Measurements from ENCODE around the gene FAM234A. TPM values are rescaled to one million over a fixed set of nuclear protein-coding genes. Genes with fewer than 3 reads are reported as not detected.
A peak's percentile ranks its signal among the peaks of the same experiment; 100 is the strongest.
"Not testable (repeated sequence)": the region's sequence is repeated elsewhere in the genome, so short reads cannot be mapped to it uniquely, and the experiment has no call there.

Gene FAM234A
- total RNA-seq, 6 experiments from 2014 or later: 83.6 to 113 (median 87.7) TPM

- H3K27me3 Mint-ChIP-seq (ENCODE audit: insufficient read depth): no peaks in the 10 kb centered on the region
- H3K36me3 Mint-ChIP-seq (ENCODE audit: low read depth): peaks cover 28% of the 10 kb centered on the region
- H3K4me3 Mint-ChIP-seq: peak overlapping the region; percentile 94
- H3K27ac Mint-ChIP-seq: peak overlapping the region; percentile 94
- H3K9me3 Mint-ChIP-seq: no peaks in the 10 kb centered on the region
- H3K4me1 Mint-ChIP-seq (ENCODE audit: low read depth): peaks cover 35% of the 10 kb centered on the region
- TF ChIP-seq CTCF (IDR thresholded peaks at IDR 0.05): no peak
- DNase-seq: no peak
These were observed 6.3 kb upstream of the FAM234A start for GRCh38 chr16:228151-228851.

DNA sequence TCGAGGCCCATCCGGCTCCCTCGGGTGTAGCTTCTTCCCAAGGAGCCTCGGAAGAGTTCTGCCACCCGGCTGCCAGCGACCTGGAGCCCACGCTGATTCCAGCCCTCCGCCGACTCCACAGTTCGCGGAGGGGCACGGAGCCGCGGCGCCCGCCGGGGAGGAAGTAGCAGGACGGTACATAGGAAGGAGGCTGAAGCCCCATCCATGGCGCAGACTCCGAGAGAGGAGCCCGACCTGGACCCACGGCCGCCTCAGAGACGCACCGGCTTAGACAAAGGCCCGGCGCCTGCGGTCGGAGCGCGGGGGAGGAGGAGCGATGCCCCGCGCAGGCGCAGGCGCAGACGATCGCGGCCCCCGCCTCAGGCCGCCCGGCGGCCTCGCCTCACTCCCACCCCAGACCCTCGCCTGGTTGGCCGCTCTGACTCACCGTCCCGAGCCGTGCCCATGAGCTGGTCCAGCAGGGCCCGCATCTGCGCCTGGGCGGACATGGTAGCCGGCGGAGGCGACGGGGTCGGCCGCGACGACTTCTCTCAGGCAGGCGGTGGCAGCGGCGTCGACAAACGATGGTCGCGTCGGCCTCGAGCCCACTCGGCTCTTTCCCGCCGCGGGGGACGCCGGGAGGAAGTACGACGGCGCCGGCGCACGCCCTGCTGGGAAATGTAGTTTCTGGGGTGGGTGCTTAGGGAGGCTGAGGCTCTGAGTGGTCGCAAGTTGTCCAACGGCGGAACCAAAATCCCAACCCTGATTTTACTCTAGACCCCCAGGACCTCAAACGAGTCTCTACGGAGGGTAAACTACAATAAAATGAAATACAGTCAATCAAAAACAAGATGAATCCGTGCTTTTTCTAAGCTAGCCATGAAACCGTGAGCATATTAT, 5.5 kb upstream of the FAM234A start, which contains the start of gene LUC7L:
LUC7L (minus strand) TSS at position 598 of the 879 bp plus-strand sequence; CDS start at position 488, 110 bp downstream.
- Mint-ChIP-seq H3K4me1 (ENCODE audit: low read depth) (peaks cover 35% of the 10 kb centered on the region), H3K27me3 (ENCODE audit: insufficient read depth) (no peaks in the 10 kb centered on the region), H3K27ac (peak within 1 kb of the TSS; percentile 94), H3K36me3 (ENCODE audit: low read depth) (peaks cover 28% of the 10 kb centered on the region), H3K9me3 (no peaks in the 10 kb centered on the region), H3K4me3 (peak within 1 kb of the TSS; percentile 94)
- no peak for TF ChIP-seq CTCF (IDR thresholded peaks at IDR 0.05)
- DNase-seq: peak; percentile 71

GRCh38 chr16:229731-230281, 4.8 kb upstream of the FAM234A start:
- Mint-ChIP-seq H3K9me3 (no peaks in the 10 kb centered on the region), H3K4me3 (peak overlapping the region; percentile 80), H3K27me3 (ENCODE audit: insufficient read depth) (no peaks in the 10 kb centered on the region), H3K36me3 (ENCODE audit: low read depth) (peaks cover 28% of the 10 kb centered on the region), H3K4me1 (ENCODE audit: low read depth) (peaks cover 35% of the 10 kb centered on the region), H3K27ac (no peak overlapping the region)
- DNase-seq: no peak
- TF ChIP-seq CTCF (IDR thresholded peaks at IDR 0.05): no peak

DNA sequence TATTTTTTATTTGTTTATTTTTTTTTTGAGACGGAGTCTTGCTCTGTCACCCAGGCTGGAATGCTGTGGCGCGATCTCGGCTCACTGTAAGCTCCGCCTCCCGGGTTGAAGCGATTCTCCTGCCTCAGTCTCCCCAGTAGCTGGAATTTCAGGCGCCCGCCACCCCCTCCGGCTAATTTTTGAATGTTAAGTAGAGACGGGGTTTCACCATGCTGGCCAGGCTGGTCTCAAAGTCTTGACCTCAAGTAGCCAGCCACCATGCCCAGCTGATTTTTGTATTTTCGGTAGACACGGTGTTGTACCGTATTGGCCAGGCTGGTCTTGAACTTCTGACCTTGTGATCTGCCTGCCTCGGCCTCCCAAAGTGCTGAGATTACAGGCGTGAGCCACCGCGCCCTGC, 4.3 kb upstream of the FAM234A start:
- H3K4me1 Mint-ChIP-seq (ENCODE audit: low read depth): peaks cover 35% of the 10 kb centered on the region
- not testable (repeated sequence) for H3K27me3 Mint-ChIP-seq (ENCODE audit: insufficient read depth); H3K4me3 Mint-ChIP-seq; DNase-seq; H3K27ac Mint-ChIP-seq; H3K9me3 Mint-ChIP-seq
- H3K36me3 Mint-ChIP-seq (ENCODE audit: low read depth): peaks cover 28% of the 10 kb centered on the region

DNA sequence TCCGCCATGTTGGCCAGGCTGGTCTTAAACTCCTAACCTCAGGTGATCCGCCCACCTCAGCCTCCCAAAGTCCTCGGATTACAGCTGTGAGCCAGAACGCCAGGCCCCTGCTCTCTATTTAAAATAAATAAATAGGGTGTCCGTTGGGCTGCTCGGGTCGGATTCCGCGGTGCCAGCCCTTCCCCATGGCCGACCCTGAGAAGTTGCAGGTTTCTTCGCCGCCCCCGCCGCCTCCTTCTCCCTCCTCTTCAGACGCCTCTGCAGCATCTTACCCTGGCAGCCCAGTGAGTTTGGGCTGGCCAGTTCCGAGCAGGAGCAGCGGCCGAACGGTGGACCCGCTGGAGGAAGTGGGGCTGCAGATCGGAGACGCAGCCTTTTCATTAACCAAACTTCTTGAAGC, 3.7 kb upstream of the FAM234A start:
- Mint-ChIP-seq H3K9me3 (no peaks in the 10 kb centered on the region; the same call in 1 of the 2 replicates), H3K4me3 (no peak overlapping the region), H3K27ac (no peak overlapping the region), H3K27me3 (ENCODE audit: insufficient read depth) (peaks cover 2% of the 10 kb centered on the region; the same call in 1 of the 2 replicates), H3K36me3 (ENCODE audit: low read depth) (peaks cover 28% of the 10 kb centered on the region), H3K4me1 (ENCODE audit: low read depth) (peaks cover 38% of the 10 kb centered on the region)
- no peak for DNase-seq
- TF ChIP-seq CTCF (IDR thresholded peaks at IDR 0.05): no peak
